ENCODE data around the gene SCAMP2. TPM values are rescaled to one million over a fixed set of nuclear protein-coding genes. Genes with fewer than 3 reads are reported as not detected.

The SCAMP2 gene
- polyA plus RNA-seq, 3 donors: 124 to 158 (median 124) TPM

- no peak for TF ChIP-seq CTCF (IDR thresholded peaks at IDR 0.05)
- H3K36me3 Mint-ChIP-seq: no peaks in the 10 kb centered on the region
- H3K4me1 ChIP-seq (ENCODE audit: control insufficient read depth in 1 of 2, insufficient read depth in 2 of 2, low read length in 2 of 2): no peaks in the 10 kb centered on the region
- no peak overlapping the region for H3K27ac Mint-ChIP-seq
- peaks cover 4 to 33% of the 10 kb centered on the region in 2 donors for H3K27me3 ChIP-seq (ENCODE audit: control insufficient read depth in 2 of 2, insufficient read depth in 2 of 2, low read length in 2 of 2)
- H2AFZ ChIP-seq (ENCODE audit: insufficient read depth, low read depth, low read length, poor library complexity, severe bottlenecking): no peak overlapping the region
- H3K4me3 Mint-ChIP-seq: no peak overlapping the region
- intact Hi-C loops (cut with micrococcal nuclease): no loop called here
- peaks cover 5% of the 10 kb centered on the region for H3K4me1 Mint-ChIP-seq
- H3K27me3 Mint-ChIP-seq (ENCODE audit: low read depth in 3 of 3): peaks cover 23 to 34% (median 28%) of the 10 kb centered on the region in 3 donors
- no CpG with 5 or more reads among the region's 3 CpGs for WGBS (ENCODE audit: insufficient coverage)
- no peak for DNase-seq
- H3K9ac ChIP-seq (ENCODE audit: insufficient read depth, low read length, poor library complexity, severe bottlenecking): no peak overlapping the region
- no peaks in the 10 kb centered on the region for H3K36me3 ChIP-seq (replicated peaks in 1 of 2; ENCODE audit: control insufficient read depth in 1 of 2, insufficient read depth in 2 of 2, low read length in 2 of 2)
- no peaks in the 10 kb centered on the region for H4K20me1 ChIP-seq (ENCODE audit: insufficient read depth, low read length)
- no peak overlapping the region for H3K4me2 ChIP-seq (replicated peaks; ENCODE audit: extremely low read depth, low read length, poor library complexity, severe bottlenecking)
- no peaks in the 10 kb centered on the region for H3K9me3 ChIP-seq (replicated peaks in 1 of 2; ENCODE audit: control insufficient read depth in 1 of 2, insufficient read depth in 1 of 2, low read length in 2 of 2)
- H3K27ac ChIP-seq (ENCODE audit: low read depth in 1 of 2, low read length in 2 of 2): no peak overlapping the region
- H3K9me3 Mint-ChIP-seq: peaks cover 0 to 2% (median 0%) of the 10 kb centered on the region in 7 donors
- H3K79me2 ChIP-seq (ENCODE audit: insufficient read depth, low read length): no peaks in the 10 kb centered on the region
- no peak overlapping the region for H3K4me3 ChIP-seq (replicated peaks in 1 of 3; ENCODE audit: low read depth in 2 of 3, low read length in 3 of 3)
Observed at GRCh38 chr15:74829486-74829885, 43.7 kb downstream of the SCAMP2 start.

- Histone ChIP-seq H3K36me3 (replicated peaks in 1 of 2; ENCODE audit: control insufficient read depth in 1 of 2, insufficient read depth in 2 of 2, low read length in 2 of 2) (no peaks in the 10 kb centered on the region), H4K20me1 (ENCODE audit: insufficient read depth, low read length) (no peaks in the 10 kb centered on the region), H3K27me3 (ENCODE audit: control insufficient read depth in 2 of 2, insufficient read depth in 2 of 2, low read length in 2 of 2) (peaks cover 4 to 33% of the 10 kb centered on the region in 2 donors), H3K4me3 (replicated peaks in 1 of 3; ENCODE audit: low read depth in 2 of 3, low read length in 3 of 3) (no peak overlapping the region), H3K79me2 (ENCODE audit: insufficient read depth, low read length) (no peaks in the 10 kb centered on the region), H3K9me3 (replicated peaks in 1 of 2; ENCODE audit: control insufficient read depth in 1 of 2, insufficient read depth in 1 of 2, low read length in 2 of 2) (no peaks in the 10 kb centered on the region), H3K4me1 (ENCODE audit: control insufficient read depth in 1 of 2, insufficient read depth in 2 of 2, low read length in 2 of 2) (no peaks in the 10 kb centered on the region), H3K27ac (ENCODE audit: low read depth in 1 of 2, low read length in 2 of 2) (no peak overlapping the region), H2AFZ (ENCODE audit: insufficient read depth, low read depth, low read length, poor library complexity, severe bottlenecking) (no peak overlapping the region), H3K9ac (ENCODE audit: insufficient read depth, low read length, poor library complexity, severe bottlenecking) (no peak overlapping the region), H3K4me2 (replicated peaks; ENCODE audit: extremely low read depth, low read length, poor library complexity, severe bottlenecking) (no peak overlapping the region)
- 87% methylated on average over 5 of the region's 6 CpGs for WGBS (ENCODE audit: insufficient coverage)
- intact Hi-C loops (cut with micrococcal nuclease): no loop called here
- Mint-ChIP-seq H3K27me3 (ENCODE audit: low read depth in 3 of 3) (peaks cover 28 to 36% (median 29%) of the 10 kb centered on the region in 3 donors), H3K9me3 (peaks cover 0 to 2% (median 0%) of the 10 kb centered on the region in 7 donors), H3K4me1 (peaks cover 5% of the 10 kb centered on the region), H3K36me3 (no peaks in the 10 kb centered on the region), H3K4me3 (no peak overlapping the region), H3K27ac (peak overlapping the region in 1 of 7 donors; percentile 30)
- no peak for DNase-seq
- TF ChIP-seq CTCF (IDR thresholded peaks at IDR 0.05): no peak
Observed at GRCh38 chr15:74828835-74829234, 44.3 kb downstream of the SCAMP2 start.

Measured in CD14-positive monocyte (primary cell).